ENCODE results near the gene IZUMO1.

The IZUMO1 gene

GRCh38 chr19:48714759-48715675 is 31.7 kb downstream of the IZUMO1 start:
- H3K27me3 ChIP-seq (ENCODE audit: insufficient read depth, low read length) = no peaks in the 10 kb centered on the region
- no peak overlapping the region for H2BK12ac ChIP-seq (ENCODE audit: low read length)
- peak overlapping the region; percentile 60 for H2BK120ac ChIP-seq (ENCODE audit: insufficient read depth, low read length, poor library complexity)
- H2AK5ac ChIP-seq (ENCODE audit: low read length) = peak overlapping the region; percentile 95
- H3K36me3 ChIP-seq (ENCODE audit: control insufficient read depth in 1 of 2, insufficient read depth in 2 of 2, low read length in 2 of 2) = no peaks in the 10 kb centered on the region
- peak overlapping the region; percentile 54 for H2BK5ac ChIP-seq (ENCODE audit: low read depth, low read length, poor library complexity)
- peak overlapping the region; percentile 63 for H3K4ac ChIP-seq (ENCODE audit: low read depth, low read length)
- peaks cover 13 to 20% of the 10 kb centered on the region in 2 experiments for H3K4me1 ChIP-seq (ENCODE audit: control insufficient read depth in 1 of 2, insufficient read depth in 2 of 2, low read length in 2 of 2)
- H3K23ac ChIP-seq (ENCODE audit: low read length) = no peak overlapping the region
- peak overlapping the region; percentile 95 for H3K14ac ChIP-seq (ENCODE audit: low read length)
- H4K12ac ChIP-seq (ENCODE audit: low read depth, low read length) = peak overlapping the region; percentile 54
- H4K8ac ChIP-seq (ENCODE audit: low read depth, low read length) = peak overlapping the region; percentile 97
- peak overlapping the region; percentile 40 for H3K27ac ChIP-seq (ENCODE audit: low read depth, low read length)
- H4K91ac ChIP-seq (ENCODE audit: low read depth, low read length) = peak overlapping the region; percentile 94
- no CpG with 5 or more reads among the region's 26 CpGs for WGBS (ENCODE audit: extremely low coverage, insufficient coverage, insufficient read length)
- peaks cover 2% of the 10 kb centered on the region for H3K9me3 ChIP-seq (ENCODE audit: insufficient read depth, low read depth, low read length)
- peaks cover 7% of the 10 kb centered on the region for H3K79me1 ChIP-seq (ENCODE audit: low read length)
- H2AFZ ChIP-seq (ENCODE audit: insufficient read depth, low read length, poor library complexity) = peak overlapping the region; percentile 68
- no peak for DNase-seq
- peak overlapping the region; percentile 59 for H3K18ac ChIP-seq (ENCODE audit: low read length)
- H3K79me2 ChIP-seq (ENCODE audit: control insufficient read depth, insufficient read depth, low read length, poor library complexity) = peaks cover 6% of the 10 kb centered on the region
- peak overlapping the region; percentile 51 for H3K4me3 ChIP-seq (ENCODE audit: low read depth, low read length)
- H3K9ac ChIP-seq (ENCODE audit: low read length) = peak overlapping the region; percentile 63
- peak overlapping the region; percentile 59 for H3K4me2 ChIP-seq (ENCODE audit: low read length)

DNA sequence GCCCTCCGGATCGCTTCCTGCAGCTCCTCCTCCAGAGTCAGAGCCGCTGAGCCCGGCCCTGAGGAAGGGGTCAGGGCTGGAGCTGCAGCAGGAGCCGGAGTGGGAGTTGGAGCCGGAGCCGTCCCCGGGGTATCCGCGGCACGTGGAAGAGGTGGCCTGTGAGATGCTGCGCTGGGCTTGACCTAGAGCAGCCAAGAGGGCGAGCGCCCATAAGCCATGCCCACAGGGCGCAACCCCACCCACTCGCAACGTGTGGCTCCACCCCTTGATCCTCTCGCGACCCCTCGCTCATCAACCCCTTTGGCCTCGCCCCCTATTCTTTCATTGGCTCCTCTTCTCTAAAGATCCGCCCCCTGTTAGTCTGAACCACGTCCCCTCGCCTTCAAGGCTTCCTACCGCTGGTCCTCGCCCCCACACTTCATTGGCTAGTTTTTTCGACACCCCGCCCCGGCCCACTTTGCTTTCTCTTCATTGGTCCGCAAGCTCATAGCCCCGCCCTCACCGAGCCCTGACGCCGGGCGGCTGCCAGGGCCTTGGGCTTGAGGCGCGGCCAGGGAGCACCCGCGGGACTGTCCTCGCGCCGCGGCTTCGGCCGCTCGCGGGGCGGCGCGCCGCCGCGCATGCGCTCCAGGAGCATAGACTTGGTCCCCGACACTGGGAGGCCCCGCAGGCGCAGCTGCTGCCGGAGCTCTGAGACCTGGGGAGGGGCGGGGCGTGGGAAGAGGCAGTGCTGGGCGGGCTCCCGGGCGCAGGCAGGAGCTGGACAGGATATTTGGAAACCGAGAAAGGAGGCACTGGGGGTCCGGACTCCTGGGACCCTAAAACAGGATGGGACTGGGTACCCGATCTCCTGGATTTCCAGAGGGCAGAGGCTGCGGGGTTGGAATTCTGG is 32.6 kb downstream of the IZUMO1 start:
- Histone ChIP-seq H3K23ac (ENCODE audit: low read length) (no peak overlapping the region), H3K9me3 (ENCODE audit: insufficient read depth, low read depth, low read length) (peaks cover 4% of the 10 kb centered on the region), H2AFZ (ENCODE audit: insufficient read depth, low read length, poor library complexity) (peak overlapping the region; percentile 68), H2BK12ac (ENCODE audit: low read length) (no peak overlapping the region), H3K27ac (ENCODE audit: low read depth, low read length) (peak overlapping the region; percentile 40), H3K27me3 (ENCODE audit: insufficient read depth, low read length) (no peaks in the 10 kb centered on the region), H3K9ac (ENCODE audit: low read length) (peak overlapping the region; percentile 63), H4K12ac (ENCODE audit: low read depth, low read length) (peak overlapping the region; percentile 76), H3K4ac (ENCODE audit: low read depth, low read length) (peak overlapping the region; percentile 63), H3K36me3 (ENCODE audit: control insufficient read depth in 1 of 2, insufficient read depth in 2 of 2, low read length in 2 of 2) (no peaks in the 10 kb centered on the region), H3K14ac (ENCODE audit: low read length) (peak overlapping the region; percentile 95), H3K4me1 (ENCODE audit: control insufficient read depth in 1 of 2, insufficient read depth in 2 of 2, low read length in 2 of 2) (peaks cover 13 to 20% of the 10 kb centered on the region in 2 experiments), H2BK120ac (ENCODE audit: insufficient read depth, low read length, poor library complexity) (peak overlapping the region; percentile 60), H2AK5ac (ENCODE audit: low read length) (peak overlapping the region; percentile 95), H4K8ac (ENCODE audit: low read depth, low read length) (peak overlapping the region; percentile 97), H3K18ac (ENCODE audit: low read length) (peak overlapping the region; percentile 60), H3K79me1 (ENCODE audit: low read length) (peaks cover 7% of the 10 kb centered on the region), H3K4me2 (ENCODE audit: low read length) (peak overlapping the region; percentile 92), H2BK5ac (ENCODE audit: low read depth, low read length, poor library complexity) (peak overlapping the region; percentile 54), H4K91ac (ENCODE audit: low read depth, low read length) (peak overlapping the region; percentile 94), H3K79me2 (ENCODE audit: control insufficient read depth, insufficient read depth, low read length, poor library complexity) (peaks cover 6% of the 10 kb centered on the region), H3K4me3 (ENCODE audit: low read depth, low read length) (peak overlapping the region; percentile 76)
- peak; percentile 99 for DNase-seq
- no CpG with 5 or more reads among the region's 67 CpGs for WGBS (ENCODE audit: extremely low coverage, insufficient coverage, insufficient read length)

DNA sequence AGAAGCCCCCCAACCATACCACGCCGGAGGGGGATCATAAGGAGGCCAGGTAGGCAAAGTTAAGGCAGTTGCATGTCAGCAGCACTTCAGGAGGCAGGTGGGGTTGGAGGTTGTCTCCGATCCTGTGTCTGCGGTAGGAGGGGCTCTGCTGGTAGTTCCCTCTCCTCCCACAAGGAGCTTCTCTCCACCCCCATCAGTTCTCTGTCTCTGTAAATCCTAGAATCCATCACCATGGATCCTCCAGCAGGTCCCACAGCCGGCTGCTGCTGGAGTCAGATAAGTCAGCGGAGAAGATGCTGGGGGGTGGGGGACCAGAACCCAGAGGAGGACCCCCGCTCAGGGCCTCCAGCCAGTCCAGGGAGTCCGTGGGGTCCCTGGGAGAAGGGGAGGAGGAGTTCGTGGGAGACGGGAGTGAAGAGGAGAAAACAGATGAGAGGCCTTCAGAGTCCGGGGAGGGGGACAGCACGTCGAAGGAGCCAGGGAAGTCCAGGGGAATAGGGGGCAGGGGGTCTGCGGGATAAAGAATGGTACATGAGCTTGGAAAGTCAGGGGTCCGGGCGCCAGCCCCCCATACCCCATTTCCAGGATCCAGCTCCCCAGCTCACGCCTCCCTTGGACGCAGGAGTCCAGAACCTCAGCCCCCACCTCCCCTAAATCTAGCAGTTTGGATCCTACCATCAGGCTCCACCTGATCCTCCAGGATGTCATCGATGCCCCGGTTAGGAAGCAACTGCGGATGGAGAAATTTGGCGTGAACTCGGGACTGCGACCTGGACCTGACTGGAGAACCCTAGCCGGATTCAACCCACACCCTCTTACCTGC is 33.5 kb downstream of the IZUMO1 start:
- no peaks in the 10 kb centered on the region for H3K27me3 ChIP-seq (ENCODE audit: insufficient read depth, low read length)
- H3K18ac ChIP-seq (ENCODE audit: low read length) = peak overlapping the region; percentile 60
- peak overlapping the region; percentile 92 for H3K4me2 ChIP-seq (ENCODE audit: low read length)
- H3K9me3 ChIP-seq (ENCODE audit: insufficient read depth, low read depth, low read length) = peaks cover 4% of the 10 kb centered on the region
- H3K9ac ChIP-seq (ENCODE audit: low read length) = peak overlapping the region; percentile 3
- peak overlapping the region; percentile 61 for H2AFZ ChIP-seq (ENCODE audit: insufficient read depth, low read length, poor library complexity)
- peak overlapping the region; percentile 10 for H4K91ac ChIP-seq (ENCODE audit: low read depth, low read length)
- DNase-seq = peak in 1 of 2 donors; percentile 45
- peaks cover 13 to 20% of the 10 kb centered on the region in 2 experiments for H3K4me1 ChIP-seq (ENCODE audit: control insufficient read depth in 1 of 2, insufficient read depth in 2 of 2, low read length in 2 of 2)
- peaks cover 6% of the 10 kb centered on the region for H3K79me2 ChIP-seq (ENCODE audit: control insufficient read depth, insufficient read depth, low read length, poor library complexity)
- WGBS (ENCODE audit: extremely low coverage, insufficient coverage, insufficient read length) = no CpG with 5 or more reads among the region's 25 CpGs
- H3K14ac ChIP-seq (ENCODE audit: low read length) = peak overlapping the region; percentile 29
- no peak overlapping the region for H3K27ac ChIP-seq (ENCODE audit: low read depth, low read length)
- no peaks in the 10 kb centered on the region for H3K36me3 ChIP-seq (ENCODE audit: control insufficient read depth in 1 of 2, insufficient read depth in 2 of 2, low read length in 2 of 2)
- H2BK5ac ChIP-seq (ENCODE audit: low read depth, low read length, poor library complexity) = no peak overlapping the region
- H3K4ac ChIP-seq (ENCODE audit: low read depth, low read length) = no peak overlapping the region
- peaks cover 7% of the 10 kb centered on the region for H3K79me1 ChIP-seq (ENCODE audit: low read length)
- no peak overlapping the region for H2BK12ac ChIP-seq (ENCODE audit: low read length)
- no peak overlapping the region for H2BK120ac ChIP-seq (ENCODE audit: insufficient read depth, low read length, poor library complexity)
- H3K4me3 ChIP-seq (ENCODE audit: low read depth, low read length) = peak overlapping the region; percentile 76
- H2AK5ac ChIP-seq (ENCODE audit: low read length) = no peak overlapping the region
- H4K8ac ChIP-seq (ENCODE audit: low read depth, low read length) = peak overlapping the region; percentile 55
- peak overlapping the region; percentile 76 for H4K12ac ChIP-seq (ENCODE audit: low read depth, low read length)
- H3K23ac ChIP-seq (ENCODE audit: low read length) = no peak overlapping the region

All from trophoblast cell (in vitro differentiated cells and primary cell).